Measurements from ENCODE around the gene KCNMB2.

- TF ChIP-seq ZNF274 (IDR thresholded peaks at IDR 0.05; ENCODE audit: low read depth, low read length) = no peak
- no peak for TF ChIP-seq YY1 (IDR thresholded peaks at IDR 0.05; ENCODE audit: insufficient read depth, insufficient read length)
These were observed 24.5 kb downstream of the KCNMB2 start for GRCh38 chr3:178560759-178561158.

All from NT2/D1 (cell line).